H9 (cell line): ENCODE results near the gene BABAM1. TPM values are rescaled to one million over a fixed set of nuclear protein-coding genes. Genes with fewer than 3 reads are reported as not detected.

ENCODE experiments used
- DNase-seq: peaks from one replicate; pipeline ENCODE4 v3.0.0-alpha.2; 2017
- H2AFZ ChIP-seq: one replicate; pipeline ENCODE4 v1.6.1; 2013; ENCODE audit warnings: mild to moderate bottlenecking, low read length, control low read depth, moderate library complexity
- H2AK5ac ChIP-seq: 2 replicates; pipeline ENCODE4 v1.6.1; 2013; ENCODE audit warnings: low read length, control low read depth, mixed read lengths; ENCODE audit not compliant: insufficient read length
- H2BK120ac ChIP-seq: one replicate; pipeline ENCODE4 v1.6.1; 2013; ENCODE audit warnings: low read depth, mild to moderate bottlenecking, low read length, control low read depth, inconsistent platforms; ENCODE audit not compliant: poor library complexity, severe bottlenecking
- H2BK12ac ChIP-seq: 2 replicates; pipeline ENCODE4 v1.6.1; 2013; ENCODE audit warnings: low read length, control low read depth, mixed read lengths, low read depth; ENCODE audit not compliant: insufficient read length
- H2BK15ac ChIP-seq: 2 replicates; pipeline ENCODE4 v1.6.1; 2013; ENCODE audit warnings: low read depth, low read length, control low read depth
- H2BK20ac ChIP-seq: one replicate; pipeline ENCODE4 v1.6.1; 2013; ENCODE audit warnings: low read depth, mild to moderate bottlenecking, low read length, control low read depth, inconsistent platforms; ENCODE audit not compliant: poor library complexity, severe bottlenecking
- H2BK5ac ChIP-seq: 2 replicates; pipeline ENCODE4 v1.6.1; 2013; ENCODE audit warnings: low read length, control low read depth, mixed read lengths; ENCODE audit not compliant: insufficient read length
- H3K14ac ChIP-seq: 2 replicates; pipeline ENCODE4 v1.6.1; 2013; ENCODE audit warnings: low read length, control low read depth; ENCODE audit not compliant: insufficient read depth
- H3K18ac ChIP-seq: 2 replicates; pipeline ENCODE4 v1.6.1; 2013; ENCODE audit warnings: low read depth, mild to moderate bottlenecking, mixed read lengths, low read length, control low read depth; ENCODE audit not compliant: insufficient read length
- H3K23ac ChIP-seq: 2 replicates; pipeline ENCODE4 v1.6.1; 2013; ENCODE audit warnings: low read length, control low read depth, mixed read lengths, low read depth; ENCODE audit not compliant: insufficient read length
- H3K23me2 ChIP-seq: 2 replicates; pipeline ENCODE4 v1.6.1; 2013; ENCODE audit warnings: low read depth, mild to moderate bottlenecking, mixed read lengths, low read length, control low read depth; ENCODE audit not compliant: insufficient read length, poor library complexity, severe bottlenecking
- H3K27ac ChIP-seq: 2 replicates; pipeline ENCODE4 v1.5.1; 2013; ENCODE audit warnings: low read length, control low read depth, mixed read lengths, low read depth; ENCODE audit not compliant: insufficient read length
- H3K27me3 ChIP-seq: 2 replicates; pipeline ENCODE4 v1.6.1; 2013; ENCODE audit warnings: low read length, control low read depth, inconsistent platforms; ENCODE audit not compliant: insufficient read depth
- H3K4ac ChIP-seq: 2 replicates; pipeline ENCODE4 v1.6.1; 2013; ENCODE audit warnings: low read depth, mild to moderate bottlenecking, control low read depth, inconsistent platforms, low read length, moderate library complexity
- H3K4me1 ChIP-seq: 2 replicates; pipeline ENCODE4 v1.6.1; 2013; ENCODE audit warnings: low read length, control low read depth, inconsistent platforms; ENCODE audit not compliant: insufficient read depth
- H3K4me2 ChIP-seq: 2 replicates; pipeline ENCODE4 v1.6.1; 2013; ENCODE audit warnings: low read length, control low read depth, mixed read lengths; ENCODE audit not compliant: insufficient read length, insufficient read depth
- H3K56ac ChIP-seq: 2 replicates; pipeline ENCODE4 v1.6.1; 2013; ENCODE audit warnings: low read depth, mild to moderate bottlenecking, mixed read lengths, low read length, control low read depth; ENCODE audit not compliant: insufficient read length
- H3K79me1 ChIP-seq: 2 replicates; pipeline ENCODE4 v1.6.1; 2013; ENCODE audit warnings: low read depth, mild to moderate bottlenecking, moderate library complexity, low read length, control low read depth, inconsistent platforms; ENCODE audit not compliant: insufficient read depth, poor library complexity, severe bottlenecking
- H3K79me2 ChIP-seq: 2 replicates; pipeline ENCODE4 v1.6.1; 2013; ENCODE audit warnings: low read length, control low read depth, inconsistent platforms; ENCODE audit not compliant: insufficient read depth
- H3K9ac ChIP-seq: 2 replicates; pipeline ENCODE4 v1.6.1; 2013; ENCODE audit warnings: low read length, control low read depth, mixed read lengths; ENCODE audit not compliant: insufficient read length; ENCODE audit errors: extremely low read depth
- H3K9me3 ChIP-seq: one replicate; pipeline ENCODE4 v1.6.1; 2013; ENCODE audit warnings: low read depth, low read length, inconsistent platforms; ENCODE audit not compliant: control insufficient read depth
- H3T11ph ChIP-seq: one replicate; pipeline ENCODE4 v1.6.1; 2013; ENCODE audit warnings: mild to moderate bottlenecking, low read length, control low read depth, inconsistent platforms
- H4K20me1 ChIP-seq: one replicate; pipeline ENCODE4 v1.6.1; 2013; ENCODE audit not compliant: control insufficient read depth, insufficient read length, insufficient read depth
- H4K5ac ChIP-seq: 2 replicates; pipeline ENCODE4 v1.6.1; 2013; ENCODE audit warnings: low read depth, mild to moderate bottlenecking, mixed read lengths, low read length, control low read depth; ENCODE audit not compliant: insufficient read length
- H4K8ac ChIP-seq: replicated peaks from 2 replicates; pipeline ENCODE4 v1.6.1; 2013; ENCODE audit warnings: low read length, control low read depth, mixed read lengths, low read depth; ENCODE audit not compliant: insufficient read length
- H4K91ac ChIP-seq: 2 replicates; pipeline ENCODE4 v1.6.1; 2013; ENCODE audit warnings: low read depth, mild to moderate bottlenecking, moderate library complexity, mixed read lengths, low read length, control low read depth; ENCODE audit not compliant: insufficient read length
- H3K27ac Mint-ChIP-seq, 3 experiments: 2 replicates in 2 of 3; 3 replicates in 1 of 3; pipeline ENCODE4 v1.8.0; 2020 to 2021; ENCODE audit warnings: mixed read lengths in 3 of 3, mild to moderate bottlenecking in 1 of 3, moderate library complexity in 1 of 3
- H3K27me3 Mint-ChIP-seq: 2 replicates; pipeline ENCODE4 v1.8.0; 2021; ENCODE audit warnings: low read depth, mild to moderate bottlenecking, moderate library complexity, mixed read lengths
- H3K36me3 Mint-ChIP-seq, 3 experiments: 2 replicates in 2 of 3; 3 replicates in 1 of 3; pipeline ENCODE4 v1.8.0; 2020 to 2021; ENCODE audit warnings: low read depth in 3 of 3, mixed read lengths in 3 of 3; ENCODE audit not compliant: insufficient read depth in 1 of 3
- H3K4me1 Mint-ChIP-seq, 2 experiments: 2 replicates each; pipeline ENCODE4 v1.8.0; 2020; ENCODE audit warnings: mixed read lengths in 2 of 2
- H3K4me3 Mint-ChIP-seq, 2 experiments: 2 replicates in 1 of 2; 3 replicates in 1 of 2; pipeline ENCODE4 v1.8.0; 2020 to 2021; ENCODE audit warnings: mild to moderate bottlenecking in 2 of 2, mixed read lengths in 2 of 2, moderate library complexity in 1 of 2
- H3K9me3 Mint-ChIP-seq, 2 experiments: 2 replicates in 1 of 2; 3 replicates in 1 of 2; pipeline ENCODE4 v1.8.0; 2020; ENCODE audit warnings: mild to moderate bottlenecking in 2 of 2, mixed read lengths in 2 of 2, moderate library complexity in 1 of 2
- WGBS: extraction: QIAGEN DNeasy Blood & Tissue Kit; methylation state at CpG from one replicate; pipeline ENCODE4 v1.1.7; 2013; ENCODE audit warnings: missing lambda C conversion rate, low lambda C conversion rate, mixed read lengths; ENCODE audit not compliant: insufficient read length; ENCODE audit errors: extremely low coverage; 5-methylcytosine and 5-hydroxymethylcytosine counted together
- total RNA-seq: library from RNA; stranded (reverse); gene quantifications from 2 replicates; pipeline ENCODE4 v1.2.1, GENCODE V29; 2021
- TF ChIP-seq, protein P1 (sequence below): fragments of 200-600 bp; sonication (generic); conservative IDR thresholded peaks from 3 replicates; pipeline ENCODE4 v1.8.0; 2021; ENCODE audit warnings: antibody characterized with exemption, mild to moderate bottlenecking

Gene BABAM1
- total RNA-seq, 1 experiment from 2014 or later, result 130 TPM

GRCh38 chr19:17255150-17255621 is 12.1 kb upstream of the BABAM1 start:
- no peaks in the 10 kb centered on the region for H3K27me3 ChIP-seq
- no peak overlapping the region for H3K23ac ChIP-seq
- no peak overlapping the region for H2BK12ac ChIP-seq
- no peak overlapping the region for H3K56ac ChIP-seq
- H3K4me1 ChIP-seq, result no peaks in the 10 kb centered on the region
- no peak overlapping the region for H3K4me2 ChIP-seq
- H3K9me3 ChIP-seq, result peaks cover 13% of the 10 kb centered on the region
- H2AFZ ChIP-seq, result no peak overlapping the region
- H3K9ac ChIP-seq, result no peak overlapping the region
- peak; percentile 65 for DNase-seq
- no peak overlapping the region for H4K5ac ChIP-seq
- peak overlapping the region in 1 of 3 experiments; percentile 95; a peak in 2 of 7 replicates for H3K27ac Mint-ChIP-seq
- H3K18ac ChIP-seq, result no peak overlapping the region
- H4K91ac ChIP-seq, result no peak overlapping the region
- H2BK120ac ChIP-seq, result no peak overlapping the region
- no peak overlapping the region for H3T11ph ChIP-seq
- H4K20me1 ChIP-seq, result no peaks in the 10 kb centered on the region
- H3K36me3 Mint-ChIP-seq, result peaks cover 0 to 22% (median 2%) of the 10 kb centered on the region in 3 experiments; a peak in 4 of 7 replicates
- H2AK5ac ChIP-seq, result no peak overlapping the region
- no peak overlapping the region for H3K14ac ChIP-seq
- no peak overlapping the region for H3K27ac ChIP-seq
- no peak overlapping the region for H4K8ac ChIP-seq
- no peak overlapping the region for H2BK20ac ChIP-seq
- H3K79me2 ChIP-seq, result no peaks in the 10 kb centered on the region
- TF ChIP-seq, protein P1, sequence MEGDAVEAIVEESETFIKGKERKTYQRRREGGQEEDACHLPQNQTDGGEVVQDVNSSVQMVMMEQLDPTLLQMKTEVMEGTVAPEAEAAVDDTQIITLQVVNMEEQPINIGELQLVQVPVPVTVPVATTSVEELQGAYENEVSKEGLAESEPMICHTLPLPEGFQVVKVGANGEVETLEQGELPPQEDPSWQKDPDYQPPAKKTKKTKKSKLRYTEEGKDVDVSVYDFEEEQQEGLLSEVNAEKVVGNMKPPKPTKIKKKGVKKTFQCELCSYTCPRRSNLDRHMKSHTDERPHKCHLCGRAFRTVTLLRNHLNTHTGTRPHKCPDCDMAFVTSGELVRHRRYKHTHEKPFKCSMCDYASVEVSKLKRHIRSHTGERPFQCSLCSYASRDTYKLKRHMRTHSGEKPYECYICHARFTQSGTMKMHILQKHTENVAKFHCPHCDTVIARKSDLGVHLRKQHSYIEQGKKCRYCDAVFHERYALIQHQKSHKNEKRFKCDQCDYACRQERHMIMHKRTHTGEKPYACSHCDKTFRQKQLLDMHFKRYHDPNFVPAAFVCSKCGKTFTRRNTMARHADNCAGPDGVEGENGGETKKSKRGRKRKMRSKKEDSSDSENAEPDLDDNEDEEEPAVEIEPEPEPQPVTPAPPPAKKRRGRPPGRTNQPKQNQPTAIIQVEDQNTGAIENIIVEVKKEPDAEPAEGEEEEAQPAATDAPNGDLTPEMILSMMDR, result no peak
- H3K4ac ChIP-seq, result no peak overlapping the region
- H3K79me1 ChIP-seq, result no peaks in the 10 kb centered on the region
- no peaks in the 10 kb centered on the region for H3K27me3 Mint-ChIP-seq
- H3K4me1 Mint-ChIP-seq, result no peaks in the 10 kb centered on the region; a peak in 2 of 4 replicates
- H2BK5ac ChIP-seq, result no peak overlapping the region
- no CpG with 5 or more reads among the region's 18 CpGs for WGBS
- no peak overlapping the region for H2BK15ac ChIP-seq
- H3K9me3 Mint-ChIP-seq, result no peaks in the 10 kb centered on the region
- no peaks in the 10 kb centered on the region for H3K23me2 ChIP-seq
- no peak overlapping the region for H3K4me3 Mint-ChIP-seq
